Immature natural killer cell (primary cell): ENCODE data around the gene PTPRZ1. TPM values are rescaled to one million over a fixed set of nuclear protein-coding genes. Genes with fewer than 3 reads are reported as not detected.

Experiments
- DNase-seq, 3 donors: peaks; one replicate each; pipeline ENCODE4 v3.0.0; 2022; ENCODE audit warnings: mixed read lengths in 1 of 3
- H3K27ac Mint-ChIP-seq, 6 donors: one replicate each; pipeline ENCODE4 v1.8.0; 2020; ENCODE audit warnings: mixed read lengths in 6 of 6, mild to moderate bottlenecking in 5 of 6, inconsistent platforms in 4 of 6, moderate library complexity in 3 of 6
- H3K27me3 Mint-ChIP-seq, 3 donors: one replicate each; pipeline ENCODE4 v1.8.0; 2020 to 2021; ENCODE audit warnings: low read depth in 3 of 3, mild to moderate bottlenecking in 3 of 3, mixed read lengths in 3 of 3, moderate library complexity in 3 of 3, inconsistent platforms in 1 of 3
- H3K36me3 Mint-ChIP-seq, 3 donors: one replicate each; pipeline ENCODE4 v1.8.0; 2020; ENCODE audit warnings: mixed read lengths in 3 of 3, inconsistent platforms in 2 of 3, mild to moderate bottlenecking in 2 of 3
- H3K4me1 Mint-ChIP-seq, 2 donors: one replicate each; pipeline ENCODE4 v1.8.0; 2020; ENCODE audit warnings: inconsistent platforms in 2 of 2, mild to moderate bottlenecking in 2 of 2, mixed read lengths in 2 of 2, moderate library complexity in 1 of 2
- H3K4me3 Mint-ChIP-seq, 5 donors: one replicate each; pipeline ENCODE4 v1.8.0; 2020; ENCODE audit warnings: mild to moderate bottlenecking in 5 of 5, mixed read lengths in 5 of 5, inconsistent platforms in 3 of 5, moderate library complexity in 3 of 5
- H3K9me3 Mint-ChIP-seq, 6 donors: one replicate each; pipeline ENCODE4 v1.8.0; 2020; ENCODE audit warnings: mild to moderate bottlenecking in 6 of 6, mixed read lengths in 6 of 6, inconsistent platforms in 4 of 6, moderate library complexity in 3 of 6
- polyA plus RNA-seq, 3 donors: library from polyadenylated mRNA; unstranded; fragments of 300-500 nt; fragmentation: Illumina TruSeq; gene quantifications; one replicate each; pipeline ENCODE4 v1.2.3, GENCODE V29; 2021

The PTPRZ1 gene
- polyA plus RNA-seq, 3 donors from 2014 or later: not detected

GRCh38 chr7:122010116-122010515 lies 137.2 kb downstream of the PTPRZ1 start:
- Mint-ChIP-seq H3K36me3 (no peaks in the 10 kb centered on the region), H3K27ac (no peak overlapping the region), H3K9me3 (peaks cover 0 to 6% (median under 1%) of the 10 kb centered on the region in 6 donors), H3K4me3 (no peak overlapping the region), H3K4me1 (no peaks in the 10 kb centered on the region), H3K27me3 (peaks cover 0 to 3% (median 3%) of the 10 kb centered on the region in 3 donors)
- no peak for DNase-seq

- Mint-ChIP-seq H3K27ac (no peak overlapping the region), H3K27me3 (peaks cover 0 to 3% (median 0%) of the 10 kb centered on the region in 3 donors), H3K9me3 (peaks cover 0 to 6% (median 0%) of the 10 kb centered on the region in 6 donors), H3K4me1 (no peaks in the 10 kb centered on the region), H3K36me3 (no peaks in the 10 kb centered on the region), H3K4me3 (no peak overlapping the region)
- no peak for DNase-seq
Measured at GRCh38 chr7:122013065-122013464, 140.1 kb downstream of the PTPRZ1 start.

- Mint-ChIP-seq H3K4me3 (no peak overlapping the region), H3K4me1 (no peaks in the 10 kb centered on the region), H3K27ac (no peak overlapping the region), H3K9me3 (peaks cover 0 to 6% (median 0%) of the 10 kb centered on the region in 6 donors), H3K27me3 (peaks cover 0 to 3% (median 0%) of the 10 kb centered on the region in 3 donors), H3K36me3 (no peaks in the 10 kb centered on the region)
- DNase-seq: no peak
Measured at GRCh38 chr7:122013630-122014029, 140.7 kb downstream of the PTPRZ1 start.

GRCh38 chr7:122014697-122015096 lies 141.7 kb downstream of the PTPRZ1 start:
- Mint-ChIP-seq H3K4me3 (no peak overlapping the region), H3K4me1 (no peaks in the 10 kb centered on the region), H3K36me3 (no peaks in the 10 kb centered on the region), H3K9me3 (peaks cover 0 to 6% (median 0%) of the 10 kb centered on the region in 6 donors), H3K27ac (no peak overlapping the region), H3K27me3 (peaks cover 0 to 3% (median 0%) of the 10 kb centered on the region in 3 donors)
- no peak for DNase-seq

- Mint-ChIP-seq H3K27ac (no peak overlapping the region), H3K27me3 (no peaks in the 10 kb centered on the region), H3K4me3 (no peak overlapping the region), H3K36me3 (no peaks in the 10 kb centered on the region), H3K9me3 (peaks cover 0 to 2% (median 0%) of the 10 kb centered on the region in 6 donors), H3K4me1 (no peaks in the 10 kb centered on the region)
- DNase-seq: no peak
Measured at GRCh38 chr7:122018032-122018431, 145.1 kb downstream of the PTPRZ1 start.

- Mint-ChIP-seq H3K4me1 (no peaks in the 10 kb centered on the region), H3K4me3 (no peak overlapping the region), H3K36me3 (no peaks in the 10 kb centered on the region), H3K9me3 (peaks cover 0 to 7% (median 1%) of the 10 kb centered on the region in 6 donors), H3K27ac (no peak overlapping the region), H3K27me3 (peaks cover 0 to 5% (median 0%) of the 10 kb centered on the region in 3 donors)
- no peak for DNase-seq
Measured at GRCh38 chr7:122027058-122027457, 154.1 kb downstream of the PTPRZ1 start.

- peaks cover 0 to 4% (median under 1%) of the 10 kb centered on the region in 6 donors for H3K9me3 Mint-ChIP-seq
- H3K4me3 Mint-ChIP-seq: no peak overlapping the region
- H3K27ac Mint-ChIP-seq: no peak overlapping the region
- no peak for DNase-seq
- H3K36me3 Mint-ChIP-seq: no peaks in the 10 kb centered on the region
- H3K27me3 Mint-ChIP-seq: peaks cover 0 to 4% (median 2%) of the 10 kb centered on the region in 3 donors
- no peaks in the 10 kb centered on the region for H3K4me1 Mint-ChIP-seq
Measured at GRCh38 chr7:122033641-122034040, 160.7 kb downstream of the PTPRZ1 start.

- peaks cover 0 to 8% (median 2%) of the 10 kb centered on the region in 3 donors for H3K27me3 Mint-ChIP-seq
- no peaks in the 10 kb centered on the region for H3K4me1 Mint-ChIP-seq
- no peaks in the 10 kb centered on the region for H3K36me3 Mint-ChIP-seq
- no peak overlapping the region for H3K27ac Mint-ChIP-seq
- DNase-seq: no peak
- H3K4me3 Mint-ChIP-seq: no peak overlapping the region
- H3K9me3 Mint-ChIP-seq: peaks cover 0 to 6% (median 2%) of the 10 kb centered on the region in 6 donors
Measured at GRCh38 chr7:122035876-122036275, 162.9 kb downstream of the PTPRZ1 start.

GRCh38 chr7:122038134-122038533 lies 165.2 kb downstream of the PTPRZ1 start:
- H3K4me1 Mint-ChIP-seq: no peaks in the 10 kb centered on the region
- H3K36me3 Mint-ChIP-seq: no peaks in the 10 kb centered on the region
- DNase-seq: no peak
- no peak overlapping the region for H3K4me3 Mint-ChIP-seq
- H3K27me3 Mint-ChIP-seq: peaks cover 0 to 6% (median 0%) of the 10 kb centered on the region in 3 donors
- peaks cover 0 to 6% (median 2%) of the 10 kb centered on the region in 6 donors for H3K9me3 Mint-ChIP-seq
- no peak overlapping the region for H3K27ac Mint-ChIP-seq

- DNase-seq: no peak
- no peak overlapping the region for H3K4me3 Mint-ChIP-seq
- no peak overlapping the region for H3K27ac Mint-ChIP-seq
- H3K4me1 Mint-ChIP-seq: no peaks in the 10 kb centered on the region
- peaks cover 0 to 6% (median 2%) of the 10 kb centered on the region in 6 donors for H3K9me3 Mint-ChIP-seq
- H3K27me3 Mint-ChIP-seq: peaks cover 0 to 6% (median 0%) of the 10 kb centered on the region in 3 donors
- H3K36me3 Mint-ChIP-seq: no peaks in the 10 kb centered on the region
Measured at GRCh38 chr7:122038904-122039303, 165.9 kb downstream of the PTPRZ1 start.

GRCh38 chr7:122040147-122040546 lies 167.2 kb downstream of the PTPRZ1 start:
- Mint-ChIP-seq H3K9me3 (peaks cover 0 to 8% (median under 1%) of the 10 kb centered on the region in 6 donors), H3K4me3 (no peak overlapping the region), H3K27me3 (peaks cover 0 to 6% (median 2%) of the 10 kb centered on the region in 3 donors), H3K27ac (no peak overlapping the region), H3K4me1 (no peaks in the 10 kb centered on the region), H3K36me3 (no peaks in the 10 kb centered on the region)
- DNase-seq: no peak

- Mint-ChIP-seq H3K27ac (no peak overlapping the region), H3K9me3 (peaks cover 3 to 14% (median 4%) of the 10 kb centered on the region in 6 donors), H3K4me1 (no peaks in the 10 kb centered on the region), H3K27me3 (peaks cover 0 to 4% (median 0%) of the 10 kb centered on the region in 3 donors), H3K36me3 (no peaks in the 10 kb centered on the region), H3K4me3 (no peak overlapping the region)
- DNase-seq: no peak
Measured at GRCh38 chr7:122046402-122046801, 173.4 kb downstream of the PTPRZ1 start.

- no peaks in the 10 kb centered on the region for H3K4me1 Mint-ChIP-seq
- no peak overlapping the region for H3K4me3 Mint-ChIP-seq
- no peak overlapping the region for H3K27ac Mint-ChIP-seq
- H3K9me3 Mint-ChIP-seq: peaks cover 2 to 6% (median 4%) of the 10 kb centered on the region in 6 donors
- H3K36me3 Mint-ChIP-seq: no peaks in the 10 kb centered on the region
- no peaks in the 10 kb centered on the region for H3K27me3 Mint-ChIP-seq
- DNase-seq: no peak
Measured at GRCh38 chr7:122054393-122054792, 181.4 kb downstream of the PTPRZ1 start.

GRCh38 chr7:122055073-122055472 lies 182.1 kb downstream of the PTPRZ1 start:
- Mint-ChIP-seq H3K36me3 (no peaks in the 10 kb centered on the region), H3K27ac (no peak overlapping the region), H3K4me3 (no peak overlapping the region), H3K4me1 (no peaks in the 10 kb centered on the region), H3K9me3 (peaks cover 0 to 3% (median 0%) of the 10 kb centered on the region in 6 donors), H3K27me3 (no peaks in the 10 kb centered on the region)
- no peak for DNase-seq

- Mint-ChIP-seq H3K4me1 (no peaks in the 10 kb centered on the region), H3K36me3 (no peaks in the 10 kb centered on the region), H3K27ac (no peak overlapping the region), H3K4me3 (no peak overlapping the region), H3K27me3 (no peaks in the 10 kb centered on the region), H3K9me3 (peaks cover 0 to 12% (median 0%) of the 10 kb centered on the region in 6 donors)
- DNase-seq: no peak
Measured at GRCh38 chr7:122056977-122057376, 184.0 kb downstream of the PTPRZ1 start.
